Neutrophil (primary cell): Measurements from ENCODE around the gene LDLRAD4.

Source experiments
- H3K27ac ChIP-seq: fragments of 200-600 bp; sonication (generic); 2 replicates; pipeline ENCODE4 v1.5.1; 2016; ENCODE audit warnings: mild to moderate bottlenecking, moderate library complexity
- H3K27me3 ChIP-seq: fragments of 200-600 bp; sonication (generic); 2 replicates; pipeline ENCODE4 v1.6.0; 2016; ENCODE audit warnings: mild to moderate bottlenecking
- H3K36me3 ChIP-seq: fragments of 200-600 bp; sonication (generic); 2 replicates; pipeline ENCODE4 v1.5.1; 2017
- H3K4me1 ChIP-seq, 2 experiments: fragments of 200-600 bp in 1 of 2; sonication (generic) in 1 of 2; 1 replicate in 1 of 2; 2 replicates in 1 of 2; pipeline versions ENCODE4 v1.5.1 to v1.6.1; 2013 to 2016; ENCODE audit warnings: low read depth in 1 of 2, low read length in 1 of 2, mild to moderate bottlenecking in 1 of 2, moderate library complexity in 1 of 2; ENCODE audit not compliant: control insufficient read depth in 1 of 2, insufficient read depth in 1 of 2
- H3K4me3 ChIP-seq, 2 experiments: fragments of 200-600 bp in 1 of 2; sonication (generic) in 1 of 2; 1 replicate in 1 of 2; 2 replicates in 1 of 2; pipeline ENCODE4 v1.5.1; 2013 to 2016; ENCODE audit warnings: low read depth in 1 of 2, low read length in 1 of 2, mild to moderate bottlenecking in 1 of 2, moderate library complexity in 1 of 2
- H3K9me3 ChIP-seq: fragments of 200-600 bp; sonication (generic); 2 replicates; pipeline ENCODE4 v1.5.1; 2016
- CTCF ChIP-seq: fragments of 200-600 bp; sonication (generic); IDR thresholded peaks from 2 replicates; pipeline ENCODE4 v1.5.1; 2016; ENCODE audit warnings: antibody characterized with exemption

Gene LDLRAD4

DNA sequence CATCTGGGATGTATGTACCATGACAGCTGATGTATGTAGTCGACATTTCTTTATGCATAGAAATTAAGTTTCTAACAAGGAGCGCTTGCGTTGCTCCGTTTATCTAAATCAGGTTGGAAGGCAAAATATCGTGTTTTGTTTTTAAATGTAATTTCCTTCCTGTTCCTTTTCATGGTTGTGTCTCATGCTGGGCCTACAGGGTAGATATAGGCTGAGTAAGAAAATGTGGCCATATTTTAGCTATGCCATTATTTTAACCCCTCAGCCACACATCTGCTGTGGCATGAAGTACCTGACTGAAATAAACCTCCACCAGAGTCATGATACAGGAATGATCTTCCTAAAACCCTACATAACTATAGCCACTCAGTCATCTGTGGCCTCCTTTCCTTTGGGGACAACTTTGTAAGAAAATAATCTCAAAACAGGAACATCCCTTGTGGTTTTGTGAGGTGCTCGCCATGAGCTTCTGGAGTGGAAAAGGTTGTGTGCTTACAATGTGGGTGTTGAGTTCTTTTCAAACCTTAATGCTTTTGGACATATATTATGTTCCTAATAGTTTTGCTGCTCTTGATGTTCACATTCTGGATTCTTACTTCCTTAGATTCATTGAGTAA lies 293.5 kb downstream of the LDLRAD4 start:
- no peaks in the 10 kb centered on the region for H3K4me1 ChIP-seq
- H3K4me3 ChIP-seq, result no peak overlapping the region
- H3K36me3 ChIP-seq, result peaks cover 29% of the 10 kb centered on the region
- H3K27ac ChIP-seq, result no peak overlapping the region
- H3K9me3 ChIP-seq, result no peaks in the 10 kb centered on the region
- TF ChIP-seq CTCF, result no peak
- no peaks in the 10 kb centered on the region for H3K27me3 ChIP-seq

GRCh38 chr18:13513021-13513420 lies 294.5 kb downstream of the LDLRAD4 start:
- TF ChIP-seq CTCF, result no peak
- Histone ChIP-seq H3K27me3 (no peaks in the 10 kb centered on the region), H3K36me3 (peaks cover 32% of the 10 kb centered on the region), H3K4me1 (no peaks in the 10 kb centered on the region), H3K27ac (no peak overlapping the region), H3K4me3 (no peak overlapping the region), H3K9me3 (no peaks in the 10 kb centered on the region)

GRCh38 chr18:13513481-13513880 lies 294.9 kb downstream of the LDLRAD4 start:
- Histone ChIP-seq H3K9me3 (no peaks in the 10 kb centered on the region), H3K27ac (no peak overlapping the region), H3K27me3 (no peaks in the 10 kb centered on the region), H3K36me3 (peaks cover 32% of the 10 kb centered on the region), H3K4me3 (no peak overlapping the region), H3K4me1 (no peaks in the 10 kb centered on the region)
- TF ChIP-seq CTCF, result no peak

GRCh38 chr18:13514558-13514957 lies 296.0 kb downstream of the LDLRAD4 start:
- TF ChIP-seq CTCF, result no peak
- Histone ChIP-seq H3K36me3 (peaks cover 32% of the 10 kb centered on the region), H3K27me3 (no peaks in the 10 kb centered on the region), H3K4me1 (no peaks in the 10 kb centered on the region), H3K9me3 (no peaks in the 10 kb centered on the region), H3K4me3 (no peak overlapping the region), H3K27ac (no peak overlapping the region)

DNA sequence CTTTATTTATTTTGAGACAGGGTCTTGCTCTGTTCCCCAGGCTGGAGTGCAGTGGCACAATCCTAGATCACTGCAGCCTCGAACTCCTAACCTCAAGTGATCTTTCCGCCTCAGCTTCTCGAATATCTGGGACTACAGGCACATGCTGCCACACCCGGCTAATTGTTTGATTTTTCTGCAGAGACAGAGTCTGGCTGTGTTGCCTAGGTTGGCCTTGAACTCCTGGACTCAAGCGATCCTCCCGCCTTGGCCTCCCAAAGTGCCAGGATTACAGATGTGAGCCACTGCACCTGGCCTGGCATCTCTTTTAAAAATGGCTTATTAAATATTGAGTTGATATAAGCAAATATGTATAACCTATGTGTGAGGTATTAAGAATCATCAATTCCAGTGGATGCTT lies 298.3 kb downstream of the LDLRAD4 start:
- H3K27ac ChIP-seq, result no peak overlapping the region
- H3K36me3 ChIP-seq, result peaks cover 32% of the 10 kb centered on the region
- no peak for TF ChIP-seq CTCF
- H3K4me3 ChIP-seq, result no peak overlapping the region
- H3K27me3 ChIP-seq, result no peaks in the 10 kb centered on the region
- H3K4me1 ChIP-seq, result no peaks in the 10 kb centered on the region
- no peaks in the 10 kb centered on the region for H3K9me3 ChIP-seq

DNA sequence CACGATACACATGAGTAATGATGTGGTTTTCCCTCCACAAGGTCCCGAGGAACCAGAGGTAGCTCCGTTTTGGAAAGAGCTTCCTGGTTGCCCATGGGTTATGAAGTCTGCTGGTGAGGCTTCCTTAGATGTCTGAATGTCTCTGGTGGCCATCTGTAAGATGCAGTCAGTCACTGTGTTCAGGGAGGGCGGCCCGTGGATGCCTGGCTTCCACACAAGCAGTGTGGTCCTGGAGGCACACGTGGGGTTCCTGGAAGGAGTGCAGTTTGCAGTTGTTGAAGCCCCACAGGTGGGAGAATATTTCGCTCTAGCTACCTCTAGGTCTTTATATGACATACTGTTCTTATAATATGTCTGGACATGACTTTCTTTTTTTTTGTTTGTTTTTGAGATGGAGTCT lies 298.8 kb downstream of the LDLRAD4 start:
- no peaks in the 10 kb centered on the region for H3K4me1 ChIP-seq
- no peaks in the 10 kb centered on the region for H3K9me3 ChIP-seq
- H3K4me3 ChIP-seq, result no peak overlapping the region
- TF ChIP-seq CTCF, result no peak
- H3K36me3 ChIP-seq, result peaks cover 34% of the 10 kb centered on the region
- no peaks in the 10 kb centered on the region for H3K27me3 ChIP-seq
- H3K27ac ChIP-seq, result no peak overlapping the region
